Upper lobe of right lung (tissue), 1 donor: ENCODE measurements around the gene RFT1. TPM values are rescaled to one million over a fixed set of nuclear protein-coding genes. Genes with fewer than 3 reads are reported as not detected.

Experiments used
- ATAC-seq: fragments of 200-7000 bp; cut with Tn5 transposase; one replicate; pipeline ENCODE4 v1.9.1; 2020; ENCODE audit warnings: mild to moderate bottlenecking, moderate library complexity
- DNase-seq: peaks from one replicate; pipeline ENCODE4 v3.0.0-alpha.2; 2020
- H3K27ac ChIP-seq: fragments of 200-600 bp; one replicate; pipeline ENCODE4 v1.8.0; 2022
- H3K27me3 ChIP-seq: fragments of 200-600 bp; one replicate; pipeline ENCODE4 v1.8.0; 2022; ENCODE audit warnings: mild to moderate bottlenecking
- H3K36me3 ChIP-seq: fragments of 200-600 bp; one replicate; pipeline ENCODE4 v1.8.0; 2022
- H3K4me1 ChIP-seq: fragments of 200-600 bp; one replicate; pipeline ENCODE4 v1.8.0; 2022
- H3K4me3 ChIP-seq: fragments of 200-600 bp; one replicate; pipeline ENCODE4 v1.8.0; 2022; ENCODE audit warnings: mild to moderate bottlenecking
- H3K9me3 ChIP-seq: fragments of 200-600 bp; one replicate; pipeline ENCODE4 v1.8.0; 2022
- intact Hi-C: fragments of 100-400 bp; cut with DNase I; formaldehyde crosslinking; loops from one replicate; pipeline ENCODE4 v1.11.0; 2022
- total RNA-seq: library from RNA; stranded (reverse); fragmentation: NEBNext Ultra II Directional; extraction: Animal tissue kit (Norgen Biotek cat#: 25700); gene quantifications from one replicate; pipeline ENCODE4 v1.2.1, GENCODE V29; 2021
- TF ChIP-seq, protein P1 (sequence below): fragments of 200-600 bp; IDR thresholded peaks from one replicate; pipeline ENCODE4 v1.8.0; 2022; ENCODE audit warnings: antibody characterized with exemption
- donor health status: DM: no; HTN: yes; CAD: no; lungs with severe emphysema.

The RFT1 gene
- total RNA-seq, 1 donor from 2014 or later: 20.6 TPM

GRCh38 chr3:53120336-53120735, 9.9 kb downstream of the RFT1 start:
- Histone ChIP-seq H3K27me3 (no peaks in the 10 kb centered on the region), H3K4me1 (no peaks in the 10 kb centered on the region), H3K36me3 (peaks cover 100% of the 10 kb centered on the region), H3K9me3 (no peaks in the 10 kb centered on the region), H3K27ac (no peak overlapping the region), H3K4me3 (no peak overlapping the region)
- intact Hi-C loops: no loop called here
- TF ChIP-seq, protein P1, sequence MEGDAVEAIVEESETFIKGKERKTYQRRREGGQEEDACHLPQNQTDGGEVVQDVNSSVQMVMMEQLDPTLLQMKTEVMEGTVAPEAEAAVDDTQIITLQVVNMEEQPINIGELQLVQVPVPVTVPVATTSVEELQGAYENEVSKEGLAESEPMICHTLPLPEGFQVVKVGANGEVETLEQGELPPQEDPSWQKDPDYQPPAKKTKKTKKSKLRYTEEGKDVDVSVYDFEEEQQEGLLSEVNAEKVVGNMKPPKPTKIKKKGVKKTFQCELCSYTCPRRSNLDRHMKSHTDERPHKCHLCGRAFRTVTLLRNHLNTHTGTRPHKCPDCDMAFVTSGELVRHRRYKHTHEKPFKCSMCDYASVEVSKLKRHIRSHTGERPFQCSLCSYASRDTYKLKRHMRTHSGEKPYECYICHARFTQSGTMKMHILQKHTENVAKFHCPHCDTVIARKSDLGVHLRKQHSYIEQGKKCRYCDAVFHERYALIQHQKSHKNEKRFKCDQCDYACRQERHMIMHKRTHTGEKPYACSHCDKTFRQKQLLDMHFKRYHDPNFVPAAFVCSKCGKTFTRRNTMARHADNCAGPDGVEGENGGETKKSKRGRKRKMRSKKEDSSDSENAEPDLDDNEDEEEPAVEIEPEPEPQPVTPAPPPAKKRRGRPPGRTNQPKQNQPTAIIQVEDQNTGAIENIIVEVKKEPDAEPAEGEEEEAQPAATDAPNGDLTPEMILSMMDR: no peak
- ATAC-seq (no peak), DNase-seq (no peak)

DNA sequence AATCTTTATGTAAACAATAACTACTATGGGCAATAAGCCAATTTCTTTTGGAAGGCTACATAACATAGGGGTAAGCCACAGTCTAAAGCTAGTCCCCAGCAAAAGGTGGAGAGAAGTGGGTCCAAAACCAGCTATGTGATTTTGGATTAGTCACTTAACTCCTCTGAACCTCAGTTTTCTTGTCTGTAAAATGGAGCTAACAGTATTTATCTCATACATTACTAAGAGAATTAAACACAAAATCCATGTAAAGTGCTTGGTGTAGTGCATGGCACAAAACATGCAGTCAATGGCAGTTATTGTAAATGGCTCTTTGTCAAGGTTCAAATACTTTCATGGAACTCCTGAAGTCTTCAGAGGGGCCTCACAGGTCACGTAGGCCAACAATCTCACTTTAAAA, 13.3 kb downstream of the RFT1 start:
- Histone ChIP-seq H3K36me3 (peaks cover 75% of the 10 kb centered on the region), H3K9me3 (no peaks in the 10 kb centered on the region), H3K4me1 (no peaks in the 10 kb centered on the region), H3K4me3 (no peak overlapping the region), H3K27ac (no peak overlapping the region), H3K27me3 (no peaks in the 10 kb centered on the region)
- no peak for ATAC-seq
- intact Hi-C loops: no loop called here
- no peak for DNase-seq
- TF ChIP-seq, protein P1: no peak

DNA sequence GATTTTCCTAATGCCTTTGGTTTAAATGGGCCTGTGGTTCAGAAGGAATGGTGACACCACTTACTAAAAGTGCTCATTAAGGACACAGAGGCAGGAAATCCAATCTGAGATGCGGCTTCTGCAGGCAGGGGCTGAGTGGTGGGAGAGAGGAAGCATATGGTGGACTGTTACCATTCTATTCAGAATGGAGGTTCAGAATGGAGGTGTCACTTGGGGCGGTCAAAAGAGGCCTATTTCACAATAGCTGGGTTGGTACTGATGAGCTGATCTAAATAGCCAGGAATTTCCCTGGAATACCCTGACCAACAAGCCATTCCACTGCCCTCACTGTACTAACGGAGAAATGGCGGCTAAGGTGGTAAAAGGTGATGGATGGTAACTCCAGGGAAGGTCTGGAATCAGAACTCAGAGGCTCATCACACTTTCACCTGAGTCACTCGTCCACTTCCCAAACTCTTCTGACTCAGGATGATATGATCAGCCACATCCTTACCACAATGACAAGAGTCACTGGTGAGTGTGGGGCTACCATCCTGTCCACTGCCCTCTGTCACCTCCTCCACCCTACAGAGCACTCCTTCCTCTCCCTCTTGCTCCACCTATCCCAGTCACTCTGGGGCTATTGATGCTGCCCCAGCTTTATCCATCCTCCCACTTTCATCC, 15.7 kb downstream of the RFT1 start:
- DNase-seq (no peak), ATAC-seq (peak; percentile 24)
- H3K9me3 ChIP-seq: no peaks in the 10 kb centered on the region
- H3K4me1 ChIP-seq: peaks cover 5% of the 10 kb centered on the region
- TF ChIP-seq, protein P1: no peak
- intact Hi-C loops: loop anchor here (2.0 kb wide), 1 partner anchor 82 kb away; no protein-coding TSS in a partner anchor
- no peaks in the 10 kb centered on the region for H3K27me3 ChIP-seq
- no peak overlapping the region for H3K27ac ChIP-seq
- H3K36me3 ChIP-seq: peaks cover 64% of the 10 kb centered on the region
- H3K4me3 ChIP-seq: no peak overlapping the region

DNA sequence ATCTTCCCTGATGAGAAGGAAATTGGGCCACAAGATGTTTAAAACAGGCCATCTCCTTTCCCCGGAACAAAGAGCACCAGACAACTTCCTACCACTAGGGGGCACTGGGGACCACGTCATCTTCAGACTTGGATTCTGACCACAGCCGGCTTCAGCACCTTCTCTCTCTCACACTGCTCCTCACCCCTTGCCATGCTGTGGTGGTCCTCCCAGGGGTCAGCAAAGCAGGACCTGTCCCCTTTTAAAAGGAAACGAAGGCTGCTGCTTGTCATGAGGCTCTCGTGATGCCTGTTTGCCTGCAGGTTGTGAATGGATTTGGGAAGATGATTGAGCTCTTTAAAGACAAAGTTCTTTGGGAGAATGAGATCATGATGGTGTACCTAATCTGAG, 16.2 kb downstream of the RFT1 start:
- peaks cover 59% of the 10 kb centered on the region for H3K36me3 ChIP-seq

GRCh38 chr3:53113293-53114010, 16.8 kb downstream of the RFT1 start:
- ATAC-seq: no peak
- Histone ChIP-seq H3K4me3 (no peak overlapping the region), H3K36me3 (peaks cover 53% of the 10 kb centered on the region), H3K9me3 (no peaks in the 10 kb centered on the region), H3K27ac (no peak overlapping the region), H3K27me3 (no peaks in the 10 kb centered on the region), H3K4me1 (peaks cover 7% of the 10 kb centered on the region)
- peak; percentile 23 for DNase-seq
- intact Hi-C loops: loop anchor here (2.0 kb wide), 1 partner anchor 83 kb away; no protein-coding TSS in a partner anchor
- TF ChIP-seq, protein P1: no peak

More for the DNA sequence above, 16.2 kb downstream of the RFT1 start:
- TF ChIP-seq, protein P1: peak; percentile 96
- DNase-seq (peak; percentile 75), ATAC-seq (peak; percentile 86)
- no peaks in the 10 kb centered on the region for H3K27me3 ChIP-seq
- no peak overlapping the region for H3K27ac ChIP-seq
- H3K4me1 ChIP-seq: peaks cover 7% of the 10 kb centered on the region
- intact Hi-C loops: loop anchor here (2.0 kb wide), 1 partner anchor 83 kb away; no protein-coding TSS in a partner anchor
- no peak overlapping the region for H3K4me3 ChIP-seq
- H3K9me3 ChIP-seq: no peaks in the 10 kb centered on the region
